Transverse colon (tissue), 3 donors: ENCODE data around the gene ECHDC1.

Source experiments
- CTCF ChIP-seq, 5 experiments: fragments of 200-600 bp in 3 of 5; fragments of 450-650 bp in 2 of 5; sonication (generic) in 3 of 5; IDR thresholded peaks; 1 replicate in 2 of 5; 2 replicates in 3 of 5; pipeline ENCODE4 v1.5.1; 2016 to 2017; ENCODE audit warnings: antibody characterized with exemption in 5 of 5, inconsistent platforms in 3 of 5, mild to moderate bottlenecking in 2 of 5, moderate library complexity in 1 of 5
- POLR2A ChIP-seq: fragments of 450-650 bp; IDR thresholded peaks from one replicate; pipeline ENCODE4 v1.6.1; 2016; ENCODE audit warnings: antibody characterized with exemption, mild to moderate bottlenecking, moderate library complexity

GRCh38 chr6:127383988-127384387 is 40.6 kb upstream of the ECHDC1 start:
- TF ChIP-seq POLR2A (no peak), CTCF (IDR thresholded peaks at IDR 0.05) (no peak)
